PC-9 (cell line): ENCODE measurements around the gene TANGO2.

Experiments used
- CTCF ChIP-seq: fragments of 200-600 bp; sonication (generic); conservative IDR thresholded peaks from 2 replicates; pipeline ENCODE4 v1.6.1; 2017; ENCODE audit warnings: mixed run types, antibody characterized with exemption, mild to moderate bottlenecking, moderate library complexity
- EZH2 ChIP-seq: fragments of 200-600 bp; sonication (generic); IDR thresholded peaks from 2 replicates; pipeline ENCODE4 v1.8.0; 2017; ENCODE audit warnings: antibody characterized with exemption, low read depth

GRCh38 chr22:20011123-20011992, 9.6 kb upstream of the TANGO2 start:
- no peak for TF ChIP-seq CTCF
- TF ChIP-seq EZH2 = no peak
